Measurements from ENCODE around the gene ANXA2R.
"Not testable (repeated sequence)": the region's sequence is repeated elsewhere in the genome, so short reads cannot be mapped to it uniquely, and the experiment has no call there.

Gene ANXA2R

DNA sequence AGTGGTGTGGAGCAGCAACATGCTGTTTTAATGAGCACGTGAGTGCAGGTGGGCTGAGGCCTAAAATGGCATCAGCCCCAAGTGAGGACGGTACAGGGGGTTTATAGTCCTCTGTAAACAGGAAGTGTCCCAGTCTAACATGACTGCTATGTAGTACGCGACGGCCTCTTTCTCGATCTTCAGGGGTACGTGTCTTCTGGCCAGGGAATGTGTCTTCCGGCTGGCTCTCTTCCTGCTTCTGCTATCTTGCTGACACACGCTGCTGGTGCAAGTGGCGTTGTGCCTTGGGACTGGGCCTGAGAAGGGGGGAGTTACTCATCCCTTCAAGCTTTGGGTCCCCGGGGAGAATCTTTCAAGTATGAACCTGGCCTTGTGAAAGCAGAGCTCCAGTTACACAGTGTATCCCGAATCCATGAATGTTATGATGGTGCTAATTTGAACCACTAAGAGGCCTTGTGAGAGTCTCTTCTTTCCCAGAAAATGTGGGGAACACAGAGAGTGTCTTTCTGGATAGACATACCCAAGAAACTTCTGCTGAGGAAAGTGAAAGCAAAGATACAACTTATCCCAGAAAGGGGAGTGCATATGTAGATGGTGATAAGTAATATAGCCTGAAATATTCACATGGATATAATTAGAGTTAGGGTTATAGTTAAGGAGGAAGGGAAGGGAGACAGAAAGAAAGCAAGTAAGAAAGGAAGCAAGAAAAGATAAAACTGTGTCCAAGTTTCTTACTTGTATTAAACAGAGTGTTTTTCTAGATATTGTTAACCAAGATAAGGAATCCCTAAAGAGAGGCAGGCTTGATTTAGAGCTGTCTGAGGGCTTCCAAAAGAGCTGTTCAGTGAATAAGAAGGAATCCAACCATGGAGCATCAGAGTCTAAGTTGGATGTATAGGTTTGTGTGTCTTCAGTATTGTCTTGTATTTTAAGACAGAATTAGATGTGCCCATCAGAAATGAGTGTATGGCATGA is 35.5 kb upstream of the ANXA2R start:
- peak overlapping the region; percentile 22 to 57 for H3K27ac ChIP-seq
- peaks cover 25 to 40% (median 25%) of the 10 kb centered on the region in 3 donors for H3K36me3 ChIP-seq
- intact Hi-C loops (cut with DNase I; ENCODE audit: low total_unique reads): no loop called here
- no peaks in the 10 kb centered on the region for H3K27me3 ChIP-seq
- no peak overlapping the region for H3K4me3 ChIP-seq
- DNase-seq: peak; percentile 71 to 77
- H3K9me3 ChIP-seq: no peaks in the 10 kb centered on the region
- TF ChIP-seq CTCF (IDR thresholded peaks at IDR 0.05): no peak
- H3K4me1 ChIP-seq: peaks cover 0 to 11% (median 5%) of the 10 kb centered on the region in 4 donors

- TF ChIP-seq CTCF (IDR thresholded peaks at IDR 0.05): no peak
- DNase-seq: no peak
- intact Hi-C loops (cut with DNase I; ENCODE audit: low total_unique reads): no loop called here
- Histone ChIP-seq H3K4me1 (peaks cover 0 to 17% (median 6%) of the 10 kb centered on the region in 4 donors), H3K36me3 (peaks cover 24 to 40% (median 24%) of the 10 kb centered on the region in 3 donors), H3K4me3 (no peak overlapping the region), H3K27ac (peak overlapping the region; percentile 22 to 57), H3K27me3 (no peaks in the 10 kb centered on the region), H3K9me3 (no peaks in the 10 kb centered on the region)
These were observed 34.8 kb upstream of the ANXA2R start for GRCh38 chr5:43074987-43075318.

DNA sequence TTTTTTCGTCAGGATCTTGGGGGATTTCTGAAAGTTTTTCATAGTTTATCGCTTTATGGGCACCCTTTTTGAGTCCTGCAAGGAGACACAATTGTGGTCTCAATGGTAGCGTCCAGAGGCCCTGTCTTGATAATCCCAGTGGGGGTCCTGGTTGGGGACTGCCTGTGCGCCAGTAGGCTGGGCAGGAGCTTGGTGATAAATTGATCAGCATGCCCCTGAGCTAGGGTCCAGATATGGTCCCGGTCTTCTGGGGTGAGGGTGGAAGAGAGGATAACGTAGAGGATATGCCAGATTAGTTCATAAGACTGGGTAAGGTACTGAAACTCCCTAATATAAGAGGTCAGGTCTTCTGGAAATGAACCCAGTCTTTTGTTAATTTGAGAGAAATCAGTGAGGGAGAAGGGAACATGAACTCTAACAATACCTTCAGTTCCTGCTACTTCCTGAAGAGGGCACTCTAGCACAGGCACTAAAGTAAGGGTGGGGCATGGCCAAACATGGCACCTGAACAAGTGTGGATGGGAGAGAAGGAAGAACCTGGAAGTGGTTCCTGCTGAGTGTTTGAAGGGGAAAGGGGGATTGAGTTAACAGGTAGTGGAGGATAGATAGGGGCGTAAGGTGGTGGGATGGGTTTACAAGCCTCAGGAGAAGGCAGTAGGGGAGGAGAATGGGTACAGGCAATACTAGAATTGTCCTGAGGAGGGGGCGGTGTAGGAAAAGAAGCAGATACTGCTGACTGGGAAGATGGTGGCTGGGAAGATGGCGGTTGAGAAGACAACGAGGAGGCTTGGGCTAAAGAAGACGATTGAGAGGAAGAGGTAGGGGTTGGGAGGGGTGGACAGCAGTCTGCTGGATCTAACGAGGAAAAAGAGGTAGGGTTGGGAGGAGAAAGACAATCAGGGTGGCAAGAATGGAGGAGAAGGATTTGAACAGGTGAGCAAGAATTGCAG is 33.8 kb upstream of the ANXA2R start:
- peaks cover 17 to 36% (median 21%) of the 10 kb centered on the region in 3 donors for H3K36me3 ChIP-seq
- H3K27me3 ChIP-seq: no peaks in the 10 kb centered on the region
- no peak overlapping the region for H3K27ac ChIP-seq
- TF ChIP-seq CTCF (IDR thresholded peaks at IDR 0.05): peak; percentile 14 to 23
- no peak overlapping the region for H3K4me3 ChIP-seq
- intact Hi-C loops (cut with DNase I; ENCODE audit: low total_unique reads): no loop called here
- no peaks in the 10 kb centered on the region for H3K9me3 ChIP-seq
- no peak for DNase-seq
- peaks cover 0 to 28% (median 15%) of the 10 kb centered on the region in 4 donors for H3K4me1 ChIP-seq

DNA sequence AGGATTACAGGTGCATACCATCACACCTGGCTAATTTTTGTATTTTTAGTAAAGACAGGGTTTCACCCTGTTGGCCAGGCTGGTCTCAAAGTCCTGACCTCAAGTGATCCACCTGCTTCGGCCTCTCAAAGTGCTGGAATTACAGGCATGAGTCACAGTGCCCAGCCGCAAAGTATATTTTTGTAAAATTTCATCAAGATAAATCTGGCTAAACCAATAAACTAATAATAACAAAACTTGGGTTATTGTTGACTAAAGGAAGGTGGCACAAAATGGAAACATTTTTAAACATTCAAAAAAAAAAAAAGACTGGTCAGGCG is 29.2 kb upstream of the ANXA2R start:
- not testable (repeated sequence) for DNase-seq

GRCh38 chr5:43068037-43068436 is 27.9 kb upstream of the ANXA2R start:
- Histone ChIP-seq H3K36me3 (peaks cover 16 to 21% (median 17%) of the 10 kb centered on the region in 3 donors), H3K27ac (peak overlapping the region; percentile 99 to 100), H3K4me3 (peak overlapping the region; percentile 87 to 90), H3K27me3 (no peaks in the 10 kb centered on the region), H3K4me1 (peaks cover 0 to 43% (median 32%) of the 10 kb centered on the region in 4 donors), H3K9me3 (no peaks in the 10 kb centered on the region)
- intact Hi-C loops (cut with DNase I; ENCODE audit: low total_unique reads): loop anchor here (5.0 to 10.0 kb wide), 2 partner anchors 53 to 54 kb away; partner anchors contain the start of gene ZNF131
- no peak for DNase-seq
- no peak for TF ChIP-seq CTCF (IDR thresholded peaks at IDR 0.05)

More for the DNA sequence above, 29.2 kb upstream of the ANXA2R start:
- H3K27me3 ChIP-seq, H3K27ac ChIP-seq, H3K9me3 ChIP-seq: not testable (repeated sequence)
- H3K4me1 ChIP-seq: peaks cover 0 to 35% (median 27%) of the 10 kb centered on the region in 4 donors
- peak overlapping the region in 1 of 2 donors; percentile 90 for H3K4me3 ChIP-seq
- intact Hi-C loops (cut with DNase I; ENCODE audit: low total_unique reads): loop anchor here (5.0 to 10.0 kb wide), 2 partner anchors 53 to 55 kb away; partner anchors contain the start of gene ZNF131
- peaks cover 16 to 21% (median 17%) of the 10 kb centered on the region in 3 donors for H3K36me3 ChIP-seq
